ENCODE results near the gene AGAP1. TPM values are rescaled to one million over a fixed set of nuclear protein-coding genes. Genes with fewer than 3 reads are reported as not detected.

AGAP1 gene
- total RNA-seq, 1 donor from 2014 or later = 33.4 TPM

GRCh38 chr2:235694721-235695601, 201.1 kb downstream of the AGAP1 start:
- Histone ChIP-seq H3K27me3 (no peaks in the 10 kb centered on the region), H3K9me3 (no peaks in the 10 kb centered on the region), H3K4me3 (no peak overlapping the region), H3K4me1 (peaks cover 4% of the 10 kb centered on the region), H3K27ac (no peak overlapping the region), H3K36me3 (no peaks in the 10 kb centered on the region)
- no peak for ATAC-seq
- intact Hi-C loops (cut with DNase I) = no loop called here
- TF ChIP-seq CTCF (IDR thresholded peaks at IDR 0.05) = no peak
- no peak for DNase-seq

GRCh38 chr2:235695602-235695895, 201.7 kb downstream of the AGAP1 start:
- Histone ChIP-seq H3K36me3 (no peaks in the 10 kb centered on the region), H3K27ac (no peak overlapping the region), H3K9me3 (no peaks in the 10 kb centered on the region), H3K4me3 (no peak overlapping the region), H3K4me1 (peaks cover 4% of the 10 kb centered on the region), H3K27me3 (no peaks in the 10 kb centered on the region)
- ATAC-seq (no peak), DNase-seq (no peak)
- no peak for TF ChIP-seq CTCF (IDR thresholded peaks at IDR 0.05)
- intact Hi-C loops (cut with DNase I) = no loop called here

- intact Hi-C loops (cut with DNase I) = no loop called here
- ATAC-seq = no peak
Measured at GRCh38 chr2:235697041-235697440, 203.2 kb downstream of the AGAP1 start.

GRCh38 chr2:235698028-235698427, 204.2 kb downstream of the AGAP1 start:
- Histone ChIP-seq H3K9me3 (no peaks in the 10 kb centered on the region), H3K4me1 (peaks cover 4% of the 10 kb centered on the region), H3K27ac (no peak overlapping the region), H3K4me3 (no peak overlapping the region), H3K36me3 (no peaks in the 10 kb centered on the region), H3K27me3 (no peaks in the 10 kb centered on the region)
- no peak for DNase-seq
- intact Hi-C loops (cut with DNase I) = no loop called here
- no peak for TF ChIP-seq CTCF (IDR thresholded peaks at IDR 0.05)
- ATAC-seq = no peak

More at GRCh38 chr2:235697041-235697440, 203.2 kb downstream of the AGAP1 start:
- no peak for TF ChIP-seq CTCF (IDR thresholded peaks at IDR 0.05)
- Histone ChIP-seq H3K4me1 (peaks cover 4% of the 10 kb centered on the region), H3K27ac (no peak overlapping the region), H3K36me3 (no peaks in the 10 kb centered on the region), H3K4me3 (no peak overlapping the region), H3K9me3 (no peaks in the 10 kb centered on the region), H3K27me3 (no peaks in the 10 kb centered on the region)
- no peak for DNase-seq

GRCh38 chr2:235698491-235698890, 204.6 kb downstream of the AGAP1 start:
- H3K27ac ChIP-seq = no peak overlapping the region
- TF ChIP-seq CTCF (IDR thresholded peaks at IDR 0.05) = no peak
- no peak for DNase-seq
- H3K27me3 ChIP-seq = no peaks in the 10 kb centered on the region
- intact Hi-C loops (cut with DNase I) = no loop called here
- peaks cover 4% of the 10 kb centered on the region for H3K4me1 ChIP-seq
- H3K4me3 ChIP-seq = no peak overlapping the region
- H3K36me3 ChIP-seq = no peaks in the 10 kb centered on the region
- no peaks in the 10 kb centered on the region for H3K9me3 ChIP-seq
- no peak for ATAC-seq
